ENCODE results near the gene UBQLN4.
A peak's percentile ranks its signal among the peaks of the same experiment; 100 is the strongest.

UBQLN4 gene

GRCh38 chr1:156024801-156025200, 28.8 kb downstream of the UBQLN4 start:
- H3K9ac ChIP-seq (ENCODE audit: low read length): no peak overlapping the region
- H3K36me3 ChIP-seq (ENCODE audit: control insufficient read depth, low read depth, low read length): no peaks in the 10 kb centered on the region
- H3K4me3 ChIP-seq (ENCODE audit: low read length): no peak overlapping the region

DNA sequence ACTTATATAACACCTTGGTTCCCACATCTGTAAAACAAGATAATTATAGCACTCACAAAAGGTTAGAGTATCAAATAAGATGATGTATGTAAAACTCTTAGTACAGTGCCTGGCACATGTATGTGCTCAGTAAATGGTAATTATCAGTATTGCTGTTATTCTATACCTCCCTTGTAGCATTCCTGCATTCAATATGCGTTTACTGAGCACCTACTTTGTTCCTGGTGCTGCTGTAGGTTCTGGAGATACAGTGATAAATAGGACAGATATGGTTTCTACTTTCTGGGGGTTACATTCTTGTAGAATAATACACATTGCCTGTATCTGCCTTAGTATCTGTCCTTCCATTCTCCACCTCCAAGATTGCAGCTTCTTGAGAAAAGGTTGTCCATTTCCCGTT, 31.6 kb downstream of the UBQLN4 start:
- Histone ChIP-seq H3K9me3 (ENCODE audit: control insufficient read depth, low read depth, low read length) (no peaks in the 10 kb centered on the region), H3K4me3 (ENCODE audit: low read length) (no peak overlapping the region), H3K36me3 (ENCODE audit: control insufficient read depth, low read depth, low read length) (peaks cover 14% of the 10 kb centered on the region), H3K27ac (ENCODE audit: low read length) (no peak overlapping the region), H3K9ac (ENCODE audit: low read length) (no peak overlapping the region), H3K27me3 (ENCODE audit: control insufficient read depth, insufficient read depth, low read length) (peaks cover 5% of the 10 kb centered on the region), H3K4me1 (ENCODE audit: control insufficient read depth, low read depth, low read length) (peaks cover 5% of the 10 kb centered on the region)

More at GRCh38 chr1:156024801-156025200, 28.8 kb downstream of the UBQLN4 start:
- Histone ChIP-seq H3K27ac (ENCODE audit: low read length) (no peak overlapping the region), H3K27me3 (ENCODE audit: control insufficient read depth, insufficient read depth, low read length) (peaks cover 5% of the 10 kb centered on the region), H3K4me1 (ENCODE audit: control insufficient read depth, low read depth, low read length) (peaks cover 3% of the 10 kb centered on the region), H3K9me3 (ENCODE audit: control insufficient read depth, low read depth, low read length) (no peaks in the 10 kb centered on the region)

DNA sequence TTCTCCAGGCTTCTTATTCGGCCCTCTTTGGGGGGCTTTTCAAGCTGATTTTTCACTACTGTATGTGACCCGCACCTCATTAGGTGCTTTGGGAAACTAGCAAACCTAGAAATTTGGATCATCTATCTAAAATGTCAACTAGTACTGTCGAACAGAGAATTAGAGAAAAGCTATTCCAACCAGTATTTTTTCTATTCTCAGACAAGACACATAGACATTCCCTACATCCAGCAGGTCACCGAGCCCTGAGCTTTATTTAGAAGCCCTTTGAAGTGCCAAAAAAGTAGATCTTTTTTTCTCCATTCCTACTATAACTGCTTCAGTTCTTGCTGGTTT, 32.5 kb downstream of the UBQLN4 start:
- Histone ChIP-seq H3K9me3 (ENCODE audit: control insufficient read depth, low read depth, low read length) (no peaks in the 10 kb centered on the region), H3K36me3 (ENCODE audit: control insufficient read depth, low read depth, low read length) (peaks cover 19% of the 10 kb centered on the region), H3K27me3 (ENCODE audit: control insufficient read depth, insufficient read depth, low read length) (peaks cover 5% of the 10 kb centered on the region), H3K27ac (ENCODE audit: low read length) (no peak overlapping the region), H3K4me3 (ENCODE audit: low read length) (peak overlapping the region; percentile 77), H3K9ac (ENCODE audit: low read length) (no peak overlapping the region), H3K4me1 (ENCODE audit: control insufficient read depth, low read depth, low read length) (peaks cover 5% of the 10 kb centered on the region)

- Histone ChIP-seq H3K36me3 (ENCODE audit: control insufficient read depth, low read depth, low read length) (peaks cover 19% of the 10 kb centered on the region), H3K4me1 (ENCODE audit: control insufficient read depth, low read depth, low read length) (peaks cover 5% of the 10 kb centered on the region), H3K27ac (ENCODE audit: low read length) (no peak within 1 kb of the TSS), H3K9ac (ENCODE audit: low read length) (peak within 1 kb of the TSS; percentile 69), H3K9me3 (ENCODE audit: control insufficient read depth, low read depth, low read length) (no peaks in the 10 kb centered on the region), H3K27me3 (ENCODE audit: control insufficient read depth, insufficient read depth, low read length) (peaks cover 5% of the 10 kb centered on the region), H3K4me3 (ENCODE audit: low read length) (peak within 1 kb of the TSS; percentile 77)
Measured at GRCh38 chr1:156020293-156021092, 33.1 kb downstream of the UBQLN4 start, which contains the start of gene SSR2. Gene SSR2, minus strand, starts transcription at chr1:156020951. Its CDS starts 784 bp downstream, at chr1:156020167.

DNA sequence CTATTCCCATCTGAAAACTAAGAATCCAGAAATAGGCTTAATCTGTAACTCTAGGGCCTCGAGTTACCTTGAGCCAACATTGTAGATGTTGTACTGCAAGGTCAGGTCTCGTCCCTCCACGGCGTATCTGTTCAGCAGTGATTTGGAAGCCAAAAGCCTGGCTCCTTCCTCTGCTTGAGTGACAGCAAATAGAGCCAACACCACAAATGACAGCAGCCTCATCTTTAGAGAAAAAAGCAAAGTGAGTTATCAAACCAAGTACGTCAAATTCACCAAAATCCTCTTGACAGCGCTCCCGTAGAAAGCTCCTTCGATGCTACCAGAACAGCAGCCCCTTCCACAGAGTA, 33.7 kb downstream of the UBQLN4 start:
- Histone ChIP-seq H3K9me3 (ENCODE audit: control insufficient read depth, low read depth, low read length) (no peaks in the 10 kb centered on the region), H3K4me1 (ENCODE audit: control insufficient read depth, low read depth, low read length) (peaks cover 5% of the 10 kb centered on the region), H3K27me3 (ENCODE audit: control insufficient read depth, insufficient read depth, low read length) (peaks cover 5% of the 10 kb centered on the region), H3K27ac (ENCODE audit: low read length) (no peak overlapping the region), H3K36me3 (ENCODE audit: control insufficient read depth, low read depth, low read length) (peaks cover 21% of the 10 kb centered on the region), H3K9ac (ENCODE audit: low read length) (peak overlapping the region; percentile 69), H3K4me3 (ENCODE audit: low read length) (peak overlapping the region; percentile 77)

- Histone ChIP-seq H3K27me3 (ENCODE audit: control insufficient read depth, insufficient read depth, low read length) (no peaks in the 10 kb centered on the region), H3K9ac (ENCODE audit: low read length) (no peak overlapping the region), H3K4me3 (ENCODE audit: low read length) (no peak overlapping the region), H3K36me3 (ENCODE audit: control insufficient read depth, low read depth, low read length) (peaks cover 64% of the 10 kb centered on the region), H3K4me1 (ENCODE audit: control insufficient read depth, low read depth, low read length) (peaks cover 2% of the 10 kb centered on the region), H3K9me3 (ENCODE audit: control insufficient read depth, low read depth, low read length) (no peaks in the 10 kb centered on the region), H3K27ac (ENCODE audit: low read length) (no peak overlapping the region)
Measured at GRCh38 chr1:156014829-156015228, 38.8 kb downstream of the UBQLN4 start.

GRCh38 chr1:156012051-156012817, 41.4 kb downstream of the UBQLN4 start:
- Histone ChIP-seq H3K9me3 (ENCODE audit: control insufficient read depth, low read depth, low read length) (no peaks in the 10 kb centered on the region), H3K4me3 (ENCODE audit: low read length) (no peak overlapping the region), H3K27me3 (ENCODE audit: control insufficient read depth, insufficient read depth, low read length) (no peaks in the 10 kb centered on the region), H3K4me1 (ENCODE audit: control insufficient read depth, low read depth, low read length) (no peaks in the 10 kb centered on the region), H3K27ac (ENCODE audit: low read length) (no peak overlapping the region), H3K36me3 (ENCODE audit: control insufficient read depth, low read depth, low read length) (peaks cover 64% of the 10 kb centered on the region), H3K9ac (ENCODE audit: low read length) (no peak overlapping the region)

DNA sequence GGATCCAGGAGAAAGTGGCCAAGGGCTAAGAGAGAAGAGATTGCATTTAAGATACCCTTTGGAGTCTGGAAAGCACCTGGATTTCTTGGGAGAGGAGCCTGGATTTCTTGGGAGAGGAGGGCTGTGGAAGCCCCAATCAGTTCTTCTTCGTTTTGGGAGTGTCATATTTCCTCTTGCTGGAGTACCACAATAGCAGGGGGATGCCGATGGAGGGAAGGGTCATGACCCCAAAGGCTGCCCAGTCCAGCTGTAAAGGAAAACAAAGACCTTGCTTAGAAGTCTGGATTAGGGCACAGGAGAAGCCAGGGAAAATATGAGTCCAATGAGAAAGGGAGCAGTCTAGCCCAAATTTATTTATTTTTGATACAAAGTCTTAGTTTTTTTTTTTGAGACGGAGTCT, 44.2 kb downstream of the UBQLN4 start:
- H3K27me3 ChIP-seq (ENCODE audit: control insufficient read depth, insufficient read depth, low read length): no peaks in the 10 kb centered on the region
- H3K4me3 ChIP-seq (ENCODE audit: low read length): no peak overlapping the region
- H3K4me1 ChIP-seq (ENCODE audit: control insufficient read depth, low read depth, low read length): no peaks in the 10 kb centered on the region
- no peak overlapping the region for H3K27ac ChIP-seq (ENCODE audit: low read length)
- H3K36me3 ChIP-seq (ENCODE audit: control insufficient read depth, low read depth, low read length): peaks cover 53% of the 10 kb centered on the region
- H3K9ac ChIP-seq (ENCODE audit: low read length): no peak overlapping the region
- no peaks in the 10 kb centered on the region for H3K9me3 ChIP-seq (ENCODE audit: control insufficient read depth, low read depth, low read length)

- H3K36me3 ChIP-seq (ENCODE audit: control insufficient read depth, low read depth, low read length): peaks cover 30% of the 10 kb centered on the region
- H3K27ac ChIP-seq (ENCODE audit: low read length): no peak overlapping the region
- no peaks in the 10 kb centered on the region for H3K9me3 ChIP-seq (ENCODE audit: control insufficient read depth, low read depth, low read length)
- no peak overlapping the region for H3K4me3 ChIP-seq (ENCODE audit: low read length)
- H3K27me3 ChIP-seq (ENCODE audit: control insufficient read depth, insufficient read depth, low read length): no peaks in the 10 kb centered on the region
- H3K4me1 ChIP-seq (ENCODE audit: control insufficient read depth, low read depth, low read length): no peaks in the 10 kb centered on the region
- H3K9ac ChIP-seq (ENCODE audit: low read length): no peak overlapping the region
Measured at GRCh38 chr1:156006666-156007376, 46.8 kb downstream of the UBQLN4 start.

GRCh38 chr1:156004843-156005584, 48.6 kb downstream of the UBQLN4 start:
- Histone ChIP-seq H3K9ac (ENCODE audit: low read length) (no peak overlapping the region), H3K36me3 (ENCODE audit: control insufficient read depth, low read depth, low read length) (peaks cover 14% of the 10 kb centered on the region), H3K9me3 (ENCODE audit: control insufficient read depth, low read depth, low read length) (no peaks in the 10 kb centered on the region), H3K27me3 (ENCODE audit: control insufficient read depth, insufficient read depth, low read length) (no peaks in the 10 kb centered on the region), H3K27ac (ENCODE audit: low read length) (no peak overlapping the region), H3K4me3 (ENCODE audit: low read length) (no peak overlapping the region), H3K4me1 (ENCODE audit: control insufficient read depth, low read depth, low read length) (no peaks in the 10 kb centered on the region)

- Histone ChIP-seq H3K36me3 (ENCODE audit: control insufficient read depth, low read depth, low read length) (peaks cover 6% of the 10 kb centered on the region), H3K4me3 (ENCODE audit: low read length) (no peak overlapping the region), H3K4me1 (ENCODE audit: control insufficient read depth, low read depth, low read length) (no peaks in the 10 kb centered on the region), H3K9me3 (ENCODE audit: control insufficient read depth, low read depth, low read length) (no peaks in the 10 kb centered on the region), H3K9ac (ENCODE audit: low read length) (no peak overlapping the region), H3K27ac (ENCODE audit: low read length) (no peak overlapping the region), H3K27me3 (ENCODE audit: control insufficient read depth, insufficient read depth, low read length) (no peaks in the 10 kb centered on the region)
Measured at GRCh38 chr1:156003923-156004188, 49.7 kb downstream of the UBQLN4 start.
